ENCODE results near the gene CHPF2.

DNA sequence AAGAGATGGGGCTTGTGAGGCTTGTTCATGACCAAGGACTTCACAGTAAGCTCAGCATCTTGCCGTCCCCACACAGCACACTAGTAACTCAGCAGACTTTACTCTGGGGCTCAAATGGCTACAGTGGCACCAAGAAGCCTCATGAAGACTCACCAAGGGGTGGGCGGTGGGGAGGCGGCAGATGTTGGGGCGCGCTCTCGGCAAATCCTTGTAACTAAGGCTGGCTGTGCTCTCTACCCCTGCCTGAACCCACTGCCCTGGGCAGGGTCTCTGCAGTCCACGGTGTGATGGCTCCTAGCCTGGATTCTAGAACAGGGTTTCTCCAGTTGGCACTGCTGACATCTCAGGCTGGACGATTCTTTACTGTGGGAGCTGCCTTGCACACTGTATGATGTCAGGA, 28.6 kb downstream of the CHPF2 start:
- no peak for TF ChIP-seq CTCF (IDR thresholded peaks at IDR 0.05)
- TF ChIP-seq POLR2A (IDR thresholded peaks at IDR 0.05) = no peak
